Measurements from ENCODE around the gene PHLPP1.

The PHLPP1 gene

GRCh38 chr18:62741118-62741566, 25.8 kb downstream of the PHLPP1 start:
- DNase-seq (ENCODE audit: low read depth, low spot score) = no peak

- no peak for DNase-seq (ENCODE audit: low read depth, low spot score)
Observed at GRCh38 chr18:62741584-62741983, 26.2 kb downstream of the PHLPP1 start.

GRCh38 chr18:62744076-62744968, 29.0 kb downstream of the PHLPP1 start:
- DNase-seq (ENCODE audit: low read depth, low spot score) = no peak

- no peak for DNase-seq (ENCODE audit: low read depth, low spot score)
Observed at GRCh38 chr18:62745089-62745751, 29.9 kb downstream of the PHLPP1 start.

- no peak for DNase-seq (ENCODE audit: low read depth, low spot score)
Observed at GRCh38 chr18:62749389-62749788, 34.0 kb downstream of the PHLPP1 start.

- DNase-seq (ENCODE audit: low read depth, low spot score) = no peak
Observed at GRCh38 chr18:62751341-62751821, 36.0 kb downstream of the PHLPP1 start.

GRCh38 chr18:62751977-62752376, 36.6 kb downstream of the PHLPP1 start:
- no peak for DNase-seq (ENCODE audit: low read depth, low spot score)

- DNase-seq (ENCODE audit: low read depth, low spot score) = no peak
Observed at GRCh38 chr18:62754026-62754425, 38.7 kb downstream of the PHLPP1 start.

GRCh38 chr18:62755454-62755853, 40.1 kb downstream of the PHLPP1 start:
- DNase-seq (ENCODE audit: low read depth, low spot score) = no peak

GRCh38 chr18:62755946-62756345, 40.6 kb downstream of the PHLPP1 start:
- no peak for DNase-seq (ENCODE audit: low read depth, low spot score)

GRCh38 chr18:62757399-62758010, 42.2 kb downstream of the PHLPP1 start:
- DNase-seq (ENCODE audit: low read depth, low spot score) = no peak

GRCh38 chr18:62758591-62758990, 43.2 kb downstream of the PHLPP1 start:
- DNase-seq (ENCODE audit: low read depth, low spot score) = no peak

GRCh38 chr18:62759704-62760402, 44.5 kb downstream of the PHLPP1 start:
- DNase-seq (ENCODE audit: low read depth, low spot score) = no peak

- no peak for DNase-seq (ENCODE audit: low read depth, low spot score)
Observed at GRCh38 chr18:62760403-62760734, 45.0 kb downstream of the PHLPP1 start.

- DNase-seq (ENCODE audit: low read depth, low spot score) = no peak
Observed at GRCh38 chr18:62763101-62763521, 47.8 kb downstream of the PHLPP1 start.

- no peak for DNase-seq (ENCODE audit: low read depth, low spot score)
Observed at GRCh38 chr18:62766266-62766665, 50.9 kb downstream of the PHLPP1 start.

- DNase-seq (ENCODE audit: low read depth, low spot score) = no peak
Observed at GRCh38 chr18:62767321-62767720, 52.0 kb downstream of the PHLPP1 start.

- no peak for DNase-seq (ENCODE audit: low read depth, low spot score)
Observed at GRCh38 chr18:62767836-62768557, 52.7 kb downstream of the PHLPP1 start.

GRCh38 chr18:62768558-62768943, 53.2 kb downstream of the PHLPP1 start:
- DNase-seq (ENCODE audit: low read depth, low spot score) = no peak

- no peak for DNase-seq (ENCODE audit: low read depth, low spot score)
Observed at GRCh38 chr18:62769216-62769615, 53.9 kb downstream of the PHLPP1 start.
